Urinary bladder (tissue), 4 donors: ENCODE data around the gene AKNA. TPM values are rescaled to one million over a fixed set of nuclear protein-coding genes. Genes with fewer than 3 reads are reported as not detected.

Source experiments
- DNase-seq: peaks from one replicate; pipeline ENCODE4 v3.0.0-alpha.2; 2015; ENCODE audit errors: extremely low spot score
- H3K27ac ChIP-seq: one replicate; pipeline ENCODE4 v1.5.1; 2013; ENCODE audit warnings: low read depth, mild to moderate bottlenecking, moderate library complexity
- H3K36me3 ChIP-seq: one replicate; pipeline ENCODE4 v1.6.1; 2013; ENCODE audit warnings: mild to moderate bottlenecking, moderate library complexity; ENCODE audit not compliant: insufficient read depth
- H3K4me1 ChIP-seq: one replicate; pipeline ENCODE4 v1.6.1; 2013; ENCODE audit warnings: mild to moderate bottlenecking, moderate library complexity; ENCODE audit not compliant: insufficient read depth
- H3K4me3 ChIP-seq: one replicate; pipeline ENCODE4 v1.5.1; 2013; ENCODE audit warnings: low read depth, low read length
- WGBS: extraction: QIAGEN DNeasy Blood & Tissue Kit; methylation state at CpG from one replicate; pipeline ENCODE4 v1.1.7; 2013; 5-methylcytosine and 5-hydroxymethylcytosine counted together
- polyA plus RNA-seq: library from polyadenylated mRNA; stranded (reverse); fragments of 200-250 nt; gene quantifications from one replicate; pipeline ENCODE4 v1.2.3, GENCODE V29; 2013
- total RNA-seq: library from RNA; depleted of rRNA; stranded (reverse); fragments of >200 nt; gene quantifications from one replicate; pipeline ENCODE4 v1.2.3, GENCODE V29; 2014
- donor health status: healthy with polysubstance abuse.
- donor health status: healthy.

Gene AKNA
- total and polyA plus RNA-seq, 2 donors = 21.2 to 25.5 TPM

DNA sequence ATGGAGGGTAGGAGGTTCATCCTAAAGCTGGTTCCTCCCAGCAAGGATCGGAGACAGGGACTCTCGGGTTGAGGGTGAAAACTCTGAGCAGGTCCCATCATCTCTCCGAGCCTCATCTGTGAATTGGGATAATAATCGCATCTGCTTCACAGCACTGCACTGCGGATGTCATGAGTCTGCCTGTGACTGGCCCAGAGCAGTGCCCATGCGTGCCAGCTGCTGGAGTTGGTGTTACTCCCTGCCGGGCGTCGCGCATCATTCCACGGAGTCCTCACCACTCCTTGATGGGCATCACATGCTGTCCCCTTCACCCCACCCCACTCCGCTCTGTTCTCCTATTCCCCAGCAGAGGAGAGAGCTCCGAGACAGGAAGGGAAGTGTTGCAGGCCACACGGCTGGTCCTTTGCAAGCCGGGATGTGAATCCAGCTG, 100.0 kb downstream of the AKNA start:
- no peak for DNase-seq
- no peaks in the 10 kb centered on the region for H3K36me3 ChIP-seq
- H3K4me1 ChIP-seq = no peaks in the 10 kb centered on the region
- H3K4me3 ChIP-seq = no peak overlapping the region
- WGBS = 82% methylated on average over 15 of the region's 15 CpGs
- H3K27ac ChIP-seq = no peak overlapping the region

DNA sequence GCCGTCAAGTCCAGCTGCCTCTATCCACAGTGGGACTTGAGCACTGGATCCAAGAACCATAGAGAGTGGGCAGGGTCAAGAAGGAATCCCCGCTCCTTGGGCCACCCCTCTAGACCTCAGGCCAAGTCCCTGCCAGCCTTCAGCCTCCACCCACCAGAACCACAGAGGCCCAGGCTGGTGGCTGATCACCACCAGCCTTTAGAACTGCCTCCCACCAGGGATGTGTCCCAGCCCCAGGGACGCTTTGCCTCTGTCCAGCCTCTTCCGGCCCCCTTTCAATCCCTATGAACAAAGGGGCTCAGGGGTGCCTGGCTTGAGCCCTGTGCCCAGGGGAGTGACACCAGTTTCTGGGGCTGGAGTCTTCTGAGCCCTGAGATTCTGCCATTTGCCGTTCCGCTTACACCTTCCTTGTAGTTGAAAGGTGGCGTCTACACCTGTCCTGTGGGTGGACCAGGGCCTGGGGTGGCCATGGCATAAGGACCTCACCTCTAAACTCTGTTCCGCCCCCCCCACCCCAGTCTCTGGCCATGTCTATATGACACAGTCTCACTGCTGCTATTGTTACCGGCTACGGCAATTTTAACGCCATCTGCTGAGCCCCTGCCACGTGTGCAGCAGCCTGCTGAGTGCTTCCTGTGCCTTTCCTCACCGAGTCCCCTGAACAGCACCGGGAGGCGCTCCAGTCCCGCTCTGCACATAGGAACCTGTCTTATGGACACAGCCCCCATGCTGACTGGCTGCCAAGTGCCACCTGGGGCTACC, 100.6 kb downstream of the AKNA start:
- 90% methylated on average over 16 of the region's 16 CpGs for WGBS
- Histone ChIP-seq H3K36me3 (no peaks in the 10 kb centered on the region), H3K27ac (no peak overlapping the region), H3K4me3 (no peak overlapping the region), H3K4me1 (no peaks in the 10 kb centered on the region)
- no peak for DNase-seq

DNA sequence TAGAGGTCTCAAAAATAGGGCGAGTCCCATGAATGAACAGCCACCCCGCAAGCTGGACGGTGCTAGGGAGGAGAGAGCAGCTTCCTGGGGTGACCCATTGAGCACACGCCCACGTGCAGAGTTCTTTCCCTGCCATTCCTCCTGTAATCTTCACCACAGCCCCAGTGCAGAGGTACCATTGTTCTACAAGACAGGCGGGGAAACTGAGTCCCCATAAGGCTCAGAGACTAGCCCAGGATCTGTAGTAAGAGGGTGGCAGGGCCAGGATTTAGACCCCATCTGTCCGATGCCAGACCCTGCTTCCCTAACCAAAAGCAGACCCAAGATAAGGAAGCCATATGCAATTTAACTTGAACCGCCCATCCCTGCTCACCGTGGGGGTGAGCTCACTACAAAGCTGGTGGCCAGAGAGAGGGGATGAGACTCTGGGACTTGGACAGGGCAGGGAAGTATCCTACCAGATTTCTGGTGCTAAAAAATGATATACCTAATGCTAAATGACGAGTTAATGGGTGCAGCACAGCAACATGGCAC, 101.6 kb downstream of the AKNA start:
- H3K4me3 ChIP-seq = no peak overlapping the region
- H3K27ac ChIP-seq = no peak overlapping the region
- H3K4me1 ChIP-seq = no peaks in the 10 kb centered on the region
- DNase-seq = no peak
- no peaks in the 10 kb centered on the region for H3K36me3 ChIP-seq
- WGBS = 91% methylated on average over 10 of the region's 10 CpGs

DNA sequence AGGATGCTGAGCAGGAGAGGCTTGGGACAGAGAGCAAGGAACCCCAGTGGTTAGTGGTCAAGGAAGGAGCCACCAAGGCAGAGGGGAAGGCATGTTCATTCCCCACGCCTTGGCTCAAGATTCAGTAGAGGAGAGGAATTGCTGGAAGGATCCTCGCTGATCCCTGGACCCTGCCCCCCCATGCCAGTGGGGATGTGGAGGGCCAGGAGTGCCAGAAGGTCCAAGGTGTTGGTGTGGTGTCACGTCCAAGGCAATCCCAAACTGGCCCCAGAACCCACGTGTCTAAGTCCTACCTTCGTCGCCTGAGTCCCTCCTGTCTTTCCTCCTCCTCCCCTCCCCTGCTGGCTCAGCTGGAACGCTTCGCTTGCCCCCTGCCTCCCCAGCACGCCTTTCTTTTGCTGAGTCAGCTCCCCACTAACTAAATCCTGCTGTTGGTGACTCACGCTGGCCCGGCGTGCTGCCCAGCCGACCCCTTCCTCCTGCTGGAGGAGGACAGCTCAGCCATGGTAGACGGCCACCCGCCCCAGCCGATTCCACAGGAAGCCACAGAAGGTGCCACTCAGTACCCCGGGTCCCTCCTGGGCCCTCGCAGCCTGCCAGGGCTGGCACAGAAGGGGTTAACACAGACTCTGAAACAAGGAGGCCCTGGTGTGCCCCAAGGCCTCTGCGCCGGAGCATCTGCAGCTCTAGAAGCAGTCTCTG, 102.5 kb downstream of the AKNA start:
- Histone ChIP-seq H3K27ac (no peak overlapping the region), H3K4me1 (no peaks in the 10 kb centered on the region), H3K4me3 (no peak overlapping the region), H3K36me3 (no peaks in the 10 kb centered on the region)
- WGBS = 43% methylated on average over 20 of the region's 20 CpGs
- no peak for DNase-seq

DNA sequence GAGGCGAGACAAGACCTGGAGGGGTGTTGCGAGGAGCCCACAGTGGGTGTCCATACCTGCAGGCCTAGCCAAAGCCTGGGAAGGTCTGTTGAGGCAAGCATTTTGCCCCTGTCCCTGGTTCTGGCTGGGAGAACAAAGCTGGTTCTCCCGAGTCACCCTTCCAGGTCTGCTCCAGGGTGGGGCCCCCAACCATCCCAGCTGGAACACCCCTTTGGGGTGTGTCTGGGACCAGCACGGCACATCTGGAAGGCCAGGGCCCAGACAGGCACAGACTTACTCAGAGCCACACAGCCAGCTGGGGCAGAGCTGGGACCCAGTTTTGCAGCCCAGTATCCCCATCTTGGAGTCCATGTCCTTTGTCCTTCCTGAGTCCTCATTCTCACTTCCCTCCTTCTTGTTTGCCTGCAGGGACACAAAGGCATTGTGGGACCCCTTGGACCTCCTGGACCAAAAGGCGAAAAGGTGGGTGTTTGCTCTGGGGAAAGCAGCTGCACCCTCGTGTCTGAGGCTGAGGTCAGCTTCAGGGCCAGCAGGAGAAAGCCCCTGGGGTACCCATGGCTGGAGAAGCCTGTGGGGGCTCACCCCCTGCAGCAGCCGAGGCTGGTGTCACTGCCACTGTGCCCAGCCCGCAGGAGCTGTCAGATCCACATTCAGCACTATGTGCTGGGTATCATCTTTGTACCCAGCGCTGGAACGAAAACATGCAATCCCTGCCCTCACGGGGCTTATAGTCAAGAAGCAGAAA, 103.3 kb downstream of the AKNA start:
- WGBS = 95% methylated on average over 11 of the region's 11 CpGs
- DNase-seq = no peak
- Histone ChIP-seq H3K27ac (no peak overlapping the region), H3K4me1 (no peaks in the 10 kb centered on the region), H3K4me3 (no peak overlapping the region), H3K36me3 (no peaks in the 10 kb centered on the region)

Other genes with a start within 250 kb of the AKNA start
- gene COL27A1, start 232.4 kb downstream of the AKNA start, total RNA-seq = 21.5 TPM
- gene COL27A1, start 232.4 kb downstream of the AKNA start, polyA plus RNA-seq = 8.1 TPM
- 0.53 TPM for gene ORM1, start 64.9 kb downstream of the AKNA start, total RNA-seq
- 19.2 TPM for gene ORM1, start 64.9 kb downstream of the AKNA start, polyA plus RNA-seq
- gene ORM2, start 58.1 kb downstream of the AKNA start, total RNA-seq = not detected
- 3.2 TPM for gene ORM2, start 58.1 kb downstream of the AKNA start, polyA plus RNA-seq
- 2.4 TPM for gene WHRN, start 117.5 kb upstream of the AKNA start, total RNA-seq
- gene WHRN, start 117.5 kb upstream of the AKNA start, polyA plus RNA-seq = 12.1 TPM
- 127 TPM for gene ATP6V1G1, start 199.8 kb upstream of the AKNA start, total RNA-seq
- 133 TPM for gene ATP6V1G1, start 199.8 kb upstream of the AKNA start, polyA plus RNA-seq
- gene TMEM268, start 223.3 kb upstream of the AKNA start, total RNA-seq = 6.9 TPM
- 11.6 TPM for gene TMEM268, start 223.3 kb upstream of the AKNA start, polyA plus RNA-seq